ENCODE results near the gene CSTPP1. TPM values are rescaled to one million over a fixed set of nuclear protein-coding genes. Genes with fewer than 3 reads are reported as not detected.

Gene CSTPP1
- total and polyA plus RNA-seq, 2 of the 4 experiments (the other 2 are of a cell fraction): 22.0 to 35.7 TPM

GRCh38 chr11:46898396-46899095 lies 38.0 kb upstream of the CSTPP1 start:
- H4K5ac ChIP-seq (ENCODE audit: low read depth, low read length): no peak overlapping the region
- no peak overlapping the region for H4K8ac ChIP-seq (ENCODE audit: low read depth in 2 of 2, low read length in 2 of 2)
- H2BK15ac ChIP-seq (ENCODE audit: low read depth, low read length): no peak overlapping the region
- intact Hi-C loops (cut with micrococcal nuclease): no loop called here
- WGBS, 2 experiments (ENCODE audit: extremely low coverage in 2 of 2, insufficient read length in 1 of 2): 100% methylated on average over 11 of the region's 17 CpGs; no CpG with 5 or more reads in 1 of the 2 experiments
- no peak overlapping the region for H3K23ac ChIP-seq (ENCODE audit: low read depth, low read length)
- no peak overlapping the region for H3K56ac ChIP-seq (ENCODE audit: extremely low read depth, insufficient read depth, low read length)
- H3K36me3 ChIP-seq (ENCODE audit: control insufficient read depth, insufficient read depth, low read length): peaks cover 7% of the 10 kb centered on the region
- DNase-seq (no peak), ATAC-seq (ENCODE audit: low read depth) (no peak)
- no peaks in the 10 kb centered on the region for H3K9me3 ChIP-seq (ENCODE audit: control insufficient read depth, insufficient read depth, low read length)
- H2BK20ac ChIP-seq (ENCODE audit: low read depth, low read length): no peak overlapping the region
- no peak overlapping the region for H3K4me2 ChIP-seq (ENCODE audit: low read depth, low read length)
- POLR2A ChIA-PET (ENCODE audit: unreplicated experiment): no interaction called here
- H3K18ac ChIP-seq (ENCODE audit: low read depth, low read length): no peak overlapping the region
- H3K9me1 ChIP-seq (ENCODE audit: insufficient read depth, low read length): peaks cover 6% of the 10 kb centered on the region; the same call in 1 of the 2 replicates
- no peak overlapping the region for H2AK5ac ChIP-seq (ENCODE audit: low read depth, low read length)
- H4K20me1 ChIP-seq (ENCODE audit: insufficient read depth, low read length): no peaks in the 10 kb centered on the region
- no peak overlapping the region for H2AFZ ChIP-seq (replicated peaks; ENCODE audit: low read length, poor library complexity)
- no peaks in the 10 kb centered on the region for H3K27me3 ChIP-seq (ENCODE audit: control insufficient read depth, insufficient read depth, low read length)
- H3K4me3 ChIP-seq (ENCODE audit: insufficient read depth, low read depth, low read length): no peak overlapping the region
- TF ChIP-seq FOS (IDR thresholded peaks at IDR 0.05; ENCODE audit: low read depth, low read length) (no peak), NFE2L2 (IDR thresholded peaks at IDR 0.05; ENCODE audit: low read depth, low read length) (no peak), SMC3 (IDR thresholded peaks at IDR 0.05; ENCODE audit: low read depth, low read length) (no peak), RAD21 (IDR thresholded peaks at IDR 0.05; ENCODE audit: low read length) (no peak), RCOR1 (IDR thresholded peaks at IDR 0.05; ENCODE audit: insufficient replicate concordance, low read length) (no peak), USF2 (IDR thresholded peaks at IDR 0.05; ENCODE audit: low read depth, low read length) (no peak), MAFK (IDR thresholded peaks at IDR 0.05; ENCODE audit: low read depth, low read length) (no peak), MXI1 (IDR thresholded peaks at IDR 0.05; ENCODE audit: borderline replicate concordance, low read depth, low read length) (no peak), RFX5 (IDR thresholded peaks at IDR 0.05; ENCODE audit: low read depth, low read length) (no peak), CEBPB (IDR thresholded peaks at IDR 0.05; ENCODE audit: low read depth, low read length) (no peak), BHLHE40 (IDR thresholded peaks at IDR 0.05; ENCODE audit: low read depth, low read length) (no peak), POLR2A (IDR thresholded peaks at IDR 0.05; ENCODE audit: low read depth, low read length) (no peak), MAZ (IDR thresholded peaks at IDR 0.05; ENCODE audit: borderline replicate concordance, low read depth, low read length) (no peak), CHD1 (IDR thresholded peaks at IDR 0.05; ENCODE audit: low read depth, low read length) (no peak)
- TF ChIP-seq, protein P1, sequence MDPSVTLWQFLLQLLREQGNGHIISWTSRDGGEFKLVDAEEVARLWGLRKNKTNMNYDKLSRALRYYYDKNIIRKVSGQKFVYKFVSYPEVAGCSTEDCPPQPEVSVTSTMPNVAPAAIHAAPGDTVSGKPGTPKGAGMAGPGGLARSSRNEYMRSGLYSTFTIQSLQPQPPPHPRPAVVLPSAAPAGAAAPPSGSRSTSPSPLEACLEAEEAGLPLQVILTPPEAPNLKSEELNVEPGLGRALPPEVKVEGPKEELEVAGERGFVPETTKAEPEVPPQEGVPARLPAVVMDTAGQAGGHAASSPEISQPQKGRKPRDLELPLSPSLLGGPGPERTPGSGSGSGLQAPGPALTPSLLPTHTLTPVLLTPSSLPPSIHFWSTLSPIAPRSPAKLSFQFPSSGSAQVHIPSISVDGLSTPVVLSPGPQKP (IDR thresholded peaks at IDR 0.05; ENCODE audit: borderline replicate concordance, low read depth, low read length): no peak
- TF ChIP-seq, protein P2, sequence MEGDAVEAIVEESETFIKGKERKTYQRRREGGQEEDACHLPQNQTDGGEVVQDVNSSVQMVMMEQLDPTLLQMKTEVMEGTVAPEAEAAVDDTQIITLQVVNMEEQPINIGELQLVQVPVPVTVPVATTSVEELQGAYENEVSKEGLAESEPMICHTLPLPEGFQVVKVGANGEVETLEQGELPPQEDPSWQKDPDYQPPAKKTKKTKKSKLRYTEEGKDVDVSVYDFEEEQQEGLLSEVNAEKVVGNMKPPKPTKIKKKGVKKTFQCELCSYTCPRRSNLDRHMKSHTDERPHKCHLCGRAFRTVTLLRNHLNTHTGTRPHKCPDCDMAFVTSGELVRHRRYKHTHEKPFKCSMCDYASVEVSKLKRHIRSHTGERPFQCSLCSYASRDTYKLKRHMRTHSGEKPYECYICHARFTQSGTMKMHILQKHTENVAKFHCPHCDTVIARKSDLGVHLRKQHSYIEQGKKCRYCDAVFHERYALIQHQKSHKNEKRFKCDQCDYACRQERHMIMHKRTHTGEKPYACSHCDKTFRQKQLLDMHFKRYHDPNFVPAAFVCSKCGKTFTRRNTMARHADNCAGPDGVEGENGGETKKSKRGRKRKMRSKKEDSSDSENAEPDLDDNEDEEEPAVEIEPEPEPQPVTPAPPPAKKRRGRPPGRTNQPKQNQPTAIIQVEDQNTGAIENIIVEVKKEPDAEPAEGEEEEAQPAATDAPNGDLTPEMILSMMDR (conservative IDR thresholded peaks at IDR 0.05; ENCODE audit: low read depth, low read length): no peak
- no TSS peak for BruUV-seq (replicated peaks)
- CTCF ChIA-PET: no interaction called here
- in situ Hi-C loops (cut with MboI; ENCODE audit: low sequenced_read_pairs): loop anchor here (25.0 kb wide), 1 partner anchor 464 kb away; the partner anchor contains the start of gene MYBPC3
- no peak overlapping the region for H2AK9ac ChIP-seq (replicated peaks; ENCODE audit: low read depth, low read length, poor library complexity)
- H2BK120ac ChIP-seq (ENCODE audit: low read depth, low read length): no peak overlapping the region
- H3K4me1 ChIP-seq (ENCODE audit: control insufficient read depth, insufficient read depth, low read length): no peaks in the 10 kb centered on the region
- H2BK5ac ChIP-seq (ENCODE audit: low read depth, low read length, poor library complexity, severe bottlenecking): no peak overlapping the region
- no peak overlapping the region for H3K4ac ChIP-seq (ENCODE audit: low read depth, low read length)
- H3K14ac ChIP-seq (replicated peaks; ENCODE audit: low read depth, low read length): no peak overlapping the region
- no peak overlapping the region for H3K27ac ChIP-seq (ENCODE audit: insufficient read depth, low read length)
- H3K79me1 ChIP-seq (ENCODE audit: low read depth in 1 of 2, low read length in 2 of 2): no peaks in the 10 kb centered on the region
- dilution Hi-C loops (cut with HindIII; ENCODE audit: low sequenced_read_pairs, unreplicated experiment): no loop called here
- no peak overlapping the region for H4K91ac ChIP-seq (ENCODE audit: insufficient read depth, low read depth, low read length)
- H3K9ac ChIP-seq (ENCODE audit: low read depth, low read length): no peak overlapping the region
